Neural progenitor cell (in vitro differentiated cells): ENCODE data around the gene ALDH1B1.

Experiments used
- EZH2 ChIP-seq: fragments of 200-600 bp; sonication (generic); IDR thresholded peaks from 2 replicates; pipeline ENCODE4 v1.6.1; 2017; ENCODE audit warnings: antibody characterized with exemption, mild to moderate bottlenecking, moderate library complexity
- EZH2phosphoT487 ChIP-seq: fragments of 200-600 bp; sonication (generic); IDR thresholded peaks from 2 replicates; pipeline ENCODE4 v1.6.1; 2017; ENCODE audit warnings: antibody characterized with exemption
- TF ChIP-seq, protein P1 (sequence below): fragments of 200-600 bp; sonication (generic); IDR thresholded peaks from 2 replicates; pipeline ENCODE4 v1.5.1; 2017; ENCODE audit warnings: antibody characterized with exemption, mild to moderate bottlenecking

DNA sequence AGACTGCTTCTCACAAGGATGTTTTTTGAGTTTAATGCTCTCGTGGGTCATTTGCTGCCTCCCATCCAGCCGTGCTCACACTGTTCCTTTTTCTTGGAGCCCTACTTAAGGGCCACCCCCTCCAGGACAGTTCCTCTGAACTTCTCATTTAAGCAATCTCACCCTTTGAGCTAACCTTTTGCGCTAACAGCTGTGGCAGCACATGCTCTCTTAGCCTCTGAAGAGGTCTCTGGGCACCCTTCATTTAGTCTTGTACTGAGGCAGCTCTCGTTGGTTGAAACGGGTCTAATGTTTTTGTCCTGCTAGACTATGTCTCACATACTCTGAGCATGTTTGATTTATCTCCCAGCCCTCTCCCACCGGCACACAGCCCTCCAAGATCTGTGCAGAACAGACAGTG lies 11.8 kb downstream of the ALDH1B1 start:
- TF ChIP-seq, protein P1, sequence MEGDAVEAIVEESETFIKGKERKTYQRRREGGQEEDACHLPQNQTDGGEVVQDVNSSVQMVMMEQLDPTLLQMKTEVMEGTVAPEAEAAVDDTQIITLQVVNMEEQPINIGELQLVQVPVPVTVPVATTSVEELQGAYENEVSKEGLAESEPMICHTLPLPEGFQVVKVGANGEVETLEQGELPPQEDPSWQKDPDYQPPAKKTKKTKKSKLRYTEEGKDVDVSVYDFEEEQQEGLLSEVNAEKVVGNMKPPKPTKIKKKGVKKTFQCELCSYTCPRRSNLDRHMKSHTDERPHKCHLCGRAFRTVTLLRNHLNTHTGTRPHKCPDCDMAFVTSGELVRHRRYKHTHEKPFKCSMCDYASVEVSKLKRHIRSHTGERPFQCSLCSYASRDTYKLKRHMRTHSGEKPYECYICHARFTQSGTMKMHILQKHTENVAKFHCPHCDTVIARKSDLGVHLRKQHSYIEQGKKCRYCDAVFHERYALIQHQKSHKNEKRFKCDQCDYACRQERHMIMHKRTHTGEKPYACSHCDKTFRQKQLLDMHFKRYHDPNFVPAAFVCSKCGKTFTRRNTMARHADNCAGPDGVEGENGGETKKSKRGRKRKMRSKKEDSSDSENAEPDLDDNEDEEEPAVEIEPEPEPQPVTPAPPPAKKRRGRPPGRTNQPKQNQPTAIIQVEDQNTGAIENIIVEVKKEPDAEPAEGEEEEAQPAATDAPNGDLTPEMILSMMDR, result no peak
- TF ChIP-seq EZH2phosphoT487 (no peak), EZH2 (no peak)
